K562 (cell line): Measurements from ENCODE around the gene EFHD2. TPM values are rescaled to one million over a fixed set of nuclear protein-coding genes. Genes with fewer than 3 reads are reported as not detected.
A peak's percentile ranks its signal among the peaks of the same experiment; 100 is the strongest.

Experiments used
- ATAC-seq: fragments of 200-7000 bp; cut with Tn5 transposase; 3 replicates; pipeline ENCODE4 v1.9.1; 2020; ENCODE audit warnings: moderate library complexity
- BruUV-seq: library from RNA; stranded (reverse); fragments of 400-500 nt; replicated peaks from 2 replicates; lab custom pipeline; 2021; lab: Mats Ljungman, UMichigan
- CTCF ChIA-PET: fragments of 300-600 bp; formaldehyde crosslinking; extraction: SDS; loops from one replicate; lab custom pipeline; 2021; ENCODE audit warnings: low intra/inter-chr PET ratio; lab: Yijun Ruan, JAX
- POLR2A ChIA-PET: fragments of 300-600, 350-650 bp; sonication (Branson Sonifier 250); formaldehyde crosslinking; extraction: SDS; loops from one replicate; lab custom pipeline; 2021; ENCODE audit warnings: antibody characterized with exemption, inconsistent platforms; lab: Yijun Ruan, JAX
- DNase-seq, 4 experiments: peaks; one replicate each; pipeline versions ENCODE4 v3.0.0 to v3.0.0-alpha.2; 2011 to 2018; ENCODE audit warnings: low spot score in 3 of 4, mixed read lengths in 3 of 4; ENCODE audit errors: extremely low read depth in 1 of 4
- FAIRE-seq: peaks from 2 replicates; lab custom pipeline; 2011; peaks lifted over from hg19 to GRCh38; lab: Jason Lieb, UNC
- H2AFZ ChIP-seq: 2 replicates; pipeline ENCODE4 v1.6.0; 2011; ENCODE audit warnings: low read depth, low read length, control low read depth, inconsistent platforms
- H3K27ac ChIP-seq: fragments of 200-600 bp; 3 replicates; pipeline ENCODE4 v1.8.0; 2011; ENCODE audit warnings: low read depth, mild to moderate bottlenecking, control low read depth, inconsistent platforms, low read length, moderate library complexity, mixed read lengths; ENCODE audit errors: extremely low read depth
- H3K27me3 ChIP-seq, 2 experiments: fragments of 300-600 bp in 1 of 2; 2 replicates in 1 of 2; 3 replicates in 1 of 2; pipeline versions ENCODE4 v1.6.0 to v1.8.0; 2011; ENCODE audit warnings: inconsistent platforms in 2 of 2, low read length in 2 of 2, mild to moderate bottlenecking in 1 of 2, mixed read lengths in 1 of 2, moderate library complexity in 1 of 2; ENCODE audit not compliant: control insufficient read depth in 2 of 2, insufficient read depth in 2 of 2
- H3K36me3 ChIP-seq: fragments of 300-600 bp; 3 replicates; pipeline ENCODE4 v1.8.0; 2011; ENCODE audit warnings: mild to moderate bottlenecking, low read length, inconsistent platforms; ENCODE audit not compliant: control insufficient read depth, insufficient read depth
- H3K4me1 ChIP-seq, 2 experiments: fragments of 200-600 bp in 1 of 2; replicated peaks in 1 of 2; 2 replicates in 1 of 2; 3 replicates in 1 of 2; pipeline versions ENCODE4 v1.5.1 to v1.8.0; 2011; ENCODE audit warnings: inconsistent platforms in 2 of 2, low read length in 2 of 2, mild to moderate bottlenecking in 1 of 2, mixed read lengths in 1 of 2, moderate library complexity in 1 of 2; ENCODE audit not compliant: control insufficient read depth in 2 of 2, insufficient read depth in 2 of 2
- H3K4me2 ChIP-seq: 2 replicates; pipeline ENCODE4 v1.6.1; 2011; ENCODE audit warnings: low read length, control low read depth, inconsistent platforms, mixed read lengths; ENCODE audit not compliant: insufficient read depth
- H3K4me3 ChIP-seq: fragments of 200-600 bp; sonication (generic), shearing (Covaris generic); 2 replicates; pipeline ENCODE4 v1.5.1; 2016; ENCODE audit warnings: control low read depth, inconsistent platforms
- H3K79me2 ChIP-seq: fragments of 200-600 bp; 3 replicates; pipeline ENCODE4 v1.8.0; 2011; ENCODE audit warnings: low read length, inconsistent platforms; ENCODE audit not compliant: control insufficient read depth, insufficient read depth
- H3K9ac ChIP-seq, 2 experiments: 2 replicates each; pipeline versions ENCODE4 v1.6.0 to v1.6.1; 2011; ENCODE audit warnings: low read depth in 2 of 2, low read length in 2 of 2, control low read depth in 1 of 2, inconsistent platforms in 1 of 2, mild to moderate bottlenecking in 1 of 2, mixed read lengths in 1 of 2; ENCODE audit not compliant: insufficient read depth in 1 of 2
- H3K9me1 ChIP-seq: one replicate; pipeline ENCODE4 v1.6.0; 2011; ENCODE audit warnings: inconsistent platforms, mild to moderate bottlenecking, low read length, moderate library complexity; ENCODE audit not compliant: control insufficient read depth, insufficient read depth
- H3K9me3 ChIP-seq: replicated peaks from 2 replicates; pipeline ENCODE4 v1.5.1; 2011; ENCODE audit warnings: low read depth, low read length, inconsistent platforms; ENCODE audit not compliant: control insufficient read depth, insufficient read depth
- H4K20me1 ChIP-seq: replicated peaks from 2 replicates; pipeline ENCODE4 v1.6.1; 2011; ENCODE audit warnings: low read length, inconsistent platforms, mixed read lengths; ENCODE audit not compliant: control insufficient read depth, insufficient read depth
- CBX5 ChIP-seq: IDR thresholded peaks from 2 replicates; pipeline ENCODE4 v1.6.1; 2014; ENCODE audit warnings: low read depth, borderline replicate concordance
- DNMT1 ChIP-seq: fragments of 450-650 bp; IDR thresholded peaks from 2 replicates; pipeline ENCODE4 v1.6.1; 2016; ENCODE audit warnings: antibody characterized with exemption, mild to moderate bottlenecking
- EHMT2 ChIP-seq: fragments of 450-650 bp; IDR thresholded peaks from 2 replicates; pipeline ENCODE4 v1.6.1; 2018; ENCODE audit warnings: antibody characterized with exemption
- MIER1 ChIP-seq: fragments of 450-650 bp; IDR thresholded peaks from 2 replicates; pipeline ENCODE4 v1.6.1; 2016; ENCODE audit warnings: antibody characterized with exemption, mild to moderate bottlenecking, low read depth
- NR2C1 ChIP-seq, 2 experiments: fragments of 450-650 bp; IDR thresholded peaks; 2 replicates each; pipeline ENCODE4 v1.6.1; 2017; ENCODE audit warnings: mild to moderate bottlenecking in 2 of 2, antibody characterized with exemption in 1 of 2, inconsistent platforms in 1 of 2, missing compliant biosample characterization in 1 of 2, missing genetic modification characterization in 1 of 2
- PHB ChIP-seq: fragments of 250-450 bp; sonication (Bioruptor Pico); IDR thresholded peaks from 2 replicates; pipeline ENCODE4 v1.5.0; 2021
- PTBP1 ChIP-seq: fragments of 200-400 bp; formaldehyde crosslinking; IDR thresholded peaks from 2 replicates; pipeline ENCODE4 v1.6.1; 2017; ENCODE audit warnings: low read depth, low read length
- RBM25 ChIP-seq: fragments of 200-400 bp; formaldehyde crosslinking; IDR thresholded peaks from 2 replicates; pipeline ENCODE4 v1.6.1; 2018; ENCODE audit warnings: low read length, low read depth, moderate library complexity; ENCODE audit not compliant: severe bottlenecking
- SREBF2 ChIP-seq: sonication (generic); formaldehyde crosslinking; IDR thresholded peaks from 2 replicates; pipeline ENCODE4 v1.4.0; 2020; ENCODE audit warnings: mild to moderate bottlenecking, missing genetic modification reagents
- ZNF134 ChIP-seq: fragments of 250-450 bp; sonication (Bioruptor Pico); conservative IDR thresholded peaks from 2 replicates; pipeline ENCODE4 v1.4.0; 2020
- ZNF143 ChIP-seq: sonication (generic); formaldehyde crosslinking; IDR thresholded peaks from 2 replicates; pipeline ENCODE4 v1.9.0; 2022; ENCODE audit warnings: mild to moderate bottlenecking, missing genetic modification reagents
- WGBS: fragments of 100-300 bp; shearing (Covaris generic); methylation state at CpG from one replicate; pipeline ENCODE4 v1.1.6; 2016; ENCODE audit warnings: low coverage, mixed read lengths; ENCODE audit not compliant: insufficient coverage; ENCODE audit errors: missing lambda C conversion rate; 5-methylcytosine and 5-hydroxymethylcytosine counted together
- in situ Hi-C: fragments of 300-500 bp; cut with MboI; formaldehyde crosslinking; loops from 4 replicates; pipeline ENCODE4 v1.15.0; 2018; ENCODE audit warnings: inconsistent platforms, mixed read lengths
- intact Hi-C: fragments of 100-400 bp; cut with micrococcal nuclease; formaldehyde crosslinking; loops from 2 replicates; pipeline ENCODE4 v1.14.2; 2022
- polyA plus RNA-seq, 8 experiments: library from polyadenylated mRNA; depleted of rRNA in 4 of 8; stranded (reverse) in 5 of 8; unstranded in 3 of 8; fragments of >200 nt; fragmentation: Nextera tagmentation in 2 of 8; fragmentation: Illumina TruSeq in 1 of 8; extraction: Ambion mirVana in 2 of 8; extraction: Trizol in 1 of 8; gene quantifications; 2 replicates each; pipeline versions ENCODE4 v1.2.1 to v1.2.3, GENCODE V29; 2011 to 2014; ENCODE audit warnings: inconsistent platforms in 1 of 8, missing spikeins in 1 of 8
- total RNA-seq, 7 experiments: library from RNA; depleted of rRNA in 6 of 7; stranded (reverse); fragments of >200 nt in 6 of 7; fragmentation: Illumina TruSeq in 2 of 7; extraction: Trizol in 2 of 7; gene quantifications; 2 replicates each; pipeline versions ENCODE4 v1.2.1 to v1.2.3, GENCODE V29; 2011 to 2021; ENCODE audit warnings: low replicate concordance in 1 of 7
- TF ChIP-seq, protein P1 (sequence below): fragments of 250-450 bp; sonication (Bioruptor Pico); IDR thresholded peaks from 2 replicates; pipeline ENCODE4 v1.5.0; 2020; ENCODE audit warnings: mild to moderate bottlenecking
- TF ChIP-seq, protein P2 (sequence below): fragments of 450-650 bp; IDR thresholded peaks from 2 replicates; pipeline ENCODE4 v1.6.1; 2017; ENCODE audit warnings: antibody characterized with exemption

The EFHD2 gene
- total and polyA plus RNA-seq, 9 of the 15 experiments (the other 6 are each of a cell fraction or from before 2014, with no cell fraction given): 1.7 to 73.5 (median 25.2) TPM

DNA sequence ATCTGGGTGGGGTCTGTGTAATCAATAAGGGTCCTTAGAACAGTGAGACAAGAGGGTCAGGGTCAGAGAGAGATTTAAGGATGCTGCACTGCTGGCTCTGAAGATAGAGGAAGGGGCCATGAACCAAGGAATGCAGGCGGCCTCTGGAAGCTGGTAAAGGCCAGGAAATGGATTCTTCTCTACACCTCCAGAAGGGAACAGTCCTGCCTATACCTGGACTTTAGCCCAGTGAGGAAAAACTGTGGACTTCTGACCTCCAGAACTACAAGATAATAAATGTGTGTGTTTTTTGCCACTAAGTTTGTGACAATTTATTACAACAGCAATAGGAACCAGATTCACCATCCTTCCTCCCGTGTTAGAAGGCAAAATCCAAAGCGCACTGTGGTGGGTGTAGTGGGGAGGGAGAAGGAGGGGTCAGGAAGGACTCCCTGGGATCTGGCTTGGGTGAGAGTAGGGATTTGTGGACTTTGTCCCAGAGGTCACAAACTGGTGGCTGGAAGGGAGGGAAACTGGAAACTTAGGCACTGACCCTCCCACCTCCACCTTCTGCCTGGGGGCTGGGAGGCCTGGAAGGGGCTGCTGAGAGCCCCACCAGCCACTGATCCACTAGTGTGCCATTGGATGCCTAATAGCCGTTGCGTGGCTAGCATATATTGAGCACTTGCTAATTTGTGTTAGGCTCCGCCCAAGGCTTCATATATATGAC is 41.5 kb downstream of the EFHD2 start:
- FAIRE-seq (no peak), ATAC-seq (no peak), DNase-seq (no peak)
- Histone ChIP-seq H3K4me2 (no peak overlapping the region), H3K27ac (no peak overlapping the region), H3K9me3 (no peaks in the 10 kb centered on the region), H4K20me1 (no peaks in the 10 kb centered on the region), H3K4me1 (peaks cover under 1 to 2% of the 10 kb centered on the region in 2 experiments; a peak in 3 of 5 replicates), H2AFZ (no peak overlapping the region), H3K79me2 (no peaks in the 10 kb centered on the region), H3K9me1 (no peaks in the 10 kb centered on the region), H3K36me3 (no peaks in the 10 kb centered on the region), H3K27me3 (no peaks in the 10 kb centered on the region), H3K4me3 (no peak overlapping the region), H3K9ac (no peak overlapping the region)
- BruUV-seq: no TSS peak
- 36% methylated on average over 6 of the region's 6 CpGs for WGBS
- intact Hi-C loops (no loop called here), in situ Hi-C loops (no loop called here)
- ChIA-PET CTCF (no interaction called here), POLR2A (interaction anchor here (0.7 kb wide), 1 partner anchor 347 kb away, joined by 3 read pairs; no protein-coding TSS in a partner anchor)
- TF ChIP-seq SREBF2 (CRISPR knock-in tag) (no peak), RBM25 (peak; percentile 72)

DNA sequence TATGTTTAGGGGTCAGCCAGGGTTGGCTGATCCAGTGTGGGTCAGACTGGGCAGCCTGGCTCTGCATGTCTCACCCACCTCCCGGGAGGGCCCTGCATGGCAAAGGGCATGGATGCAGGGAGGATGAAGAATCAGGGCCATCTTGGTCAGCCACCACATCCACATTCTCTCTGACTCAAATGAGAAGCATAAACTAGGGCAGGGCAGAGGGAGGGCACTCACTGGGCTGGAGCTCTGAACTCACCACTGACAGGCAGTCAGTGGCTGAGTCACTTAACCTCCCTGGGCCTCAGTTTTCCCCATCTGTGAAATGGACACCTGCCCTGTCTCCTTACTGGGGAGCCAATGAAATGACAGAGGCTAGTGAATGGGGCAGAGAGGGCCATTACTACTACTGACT is 42.5 kb downstream of the EFHD2 start:
- no peak overlapping the region for H3K4me2 ChIP-seq
- H3K9me3 ChIP-seq: no peaks in the 10 kb centered on the region
- H3K27me3 ChIP-seq: no peaks in the 10 kb centered on the region
- no peak overlapping the region for H3K27ac ChIP-seq
- H3K36me3 ChIP-seq: no peaks in the 10 kb centered on the region
- DNase-seq (no peak), FAIRE-seq (no peak), ATAC-seq (no peak)
- no peak overlapping the region for H3K4me3 ChIP-seq
- no peaks in the 10 kb centered on the region for H3K9me1 ChIP-seq
- no peak overlapping the region for H3K9ac ChIP-seq
- ChIA-PET POLR2A (interaction anchor here (0.8 kb wide), 1 partner anchor 282 kb away, joined by 3 read pairs; no protein-coding TSS in a partner anchor), CTCF (no interaction called here)
- in situ Hi-C loops: no loop called here
- no peaks in the 10 kb centered on the region for H3K79me2 ChIP-seq
- intact Hi-C loops: no loop called here
- no peak overlapping the region for H2AFZ ChIP-seq
- H4K20me1 ChIP-seq: no peaks in the 10 kb centered on the region
- peaks cover 10 to 11% of the 10 kb centered on the region in 2 experiments for H3K4me1 ChIP-seq
- WGBS: 27% methylated on average over 1 of the region's 1 CpG
- BruUV-seq: no TSS peak
- TF ChIP-seq NR2C1 (IDR thresholded peaks at IDR 0.05): no peak
- no peak for TF ChIP-seq NR2C1 (tag; IDR thresholded peaks at IDR 0.05)
- TF ChIP-seq CBX5: no peak
- TF ChIP-seq ZNF143 (CRISPR knock-in tag): no peak
- TF ChIP-seq PTBP1: no peak
- TF ChIP-seq EHMT2: no peak
- TF ChIP-seq, protein P1, sequence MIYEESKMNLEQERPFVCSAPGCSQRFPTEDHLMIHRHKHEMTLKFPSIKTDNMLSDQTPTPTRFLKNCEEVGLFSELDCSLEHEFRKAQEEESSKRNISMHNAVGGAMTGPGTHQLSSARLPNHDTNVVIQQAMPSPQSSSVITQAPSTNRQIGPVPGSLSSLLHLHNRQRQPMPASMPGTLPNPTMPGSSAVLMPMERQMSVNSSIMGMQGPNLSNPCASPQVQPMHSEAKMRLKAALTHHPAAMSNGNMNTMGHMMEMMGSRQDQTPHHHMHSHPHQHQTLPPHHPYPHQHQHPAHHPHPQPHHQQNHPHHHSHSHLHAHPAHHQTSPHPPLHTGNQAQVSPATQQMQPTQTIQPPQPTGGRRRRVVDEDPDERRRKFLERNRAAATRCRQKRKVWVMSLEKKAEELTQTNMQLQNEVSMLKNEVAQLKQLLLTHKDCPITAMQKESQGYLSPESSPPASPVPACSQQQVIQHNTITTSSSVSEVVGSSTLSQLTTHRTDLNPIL (CRISPR knock-in tag): no peak
- TF ChIP-seq, protein P2, sequence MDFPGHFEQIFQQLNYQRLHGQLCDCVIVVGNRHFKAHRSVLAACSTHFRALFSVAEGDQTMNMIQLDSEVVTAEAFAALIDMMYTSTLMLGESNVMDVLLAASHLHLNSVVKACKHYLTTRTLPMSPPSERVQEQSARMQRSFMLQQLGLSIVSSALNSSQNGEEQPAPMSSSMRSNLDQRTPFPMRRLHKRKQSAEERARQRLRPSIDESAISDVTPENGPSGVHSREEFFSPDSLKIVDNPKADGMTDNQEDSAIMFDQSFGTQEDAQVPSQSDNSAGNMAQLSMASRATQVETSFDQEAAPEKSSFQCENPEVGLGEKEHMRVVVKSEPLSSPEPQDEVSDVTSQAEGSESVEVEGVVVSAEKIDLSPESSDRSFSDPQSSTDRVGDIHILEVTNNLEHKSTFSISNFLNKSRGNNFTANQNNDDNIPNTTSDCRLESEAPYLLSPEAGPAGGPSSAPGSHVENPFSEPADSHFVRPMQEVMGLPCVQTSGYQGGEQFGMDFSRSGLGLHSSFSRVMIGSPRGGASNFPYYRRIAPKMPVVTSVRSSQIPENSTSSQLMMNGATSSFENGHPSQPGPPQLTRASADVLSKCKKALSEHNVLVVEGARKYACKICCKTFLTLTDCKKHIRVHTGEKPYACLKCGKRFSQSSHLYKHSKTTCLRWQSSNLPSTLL: no peak
- TF ChIP-seq ZNF134: no peak
- TF ChIP-seq MIER1: no peak
- TF ChIP-seq DNMT1: no peak
- no peak for TF ChIP-seq PHB (CRISPR knock-in tag)
